Calu3 (cell line): ENCODE results near the gene BCL7A. TPM values are rescaled to one million over a fixed set of nuclear protein-coding genes. Genes with fewer than 3 reads are reported as not detected.

Source experiments
- BruUV-seq: library from RNA; stranded (reverse); fragments of 400-500 nt; replicated peaks from 2 replicates; lab custom pipeline; 2021; lab: Mats Ljungman, UMichigan
- CTCF ChIA-PET: fragments of 300-600 bp; sonication (Branson Sonifier 250); formaldehyde crosslinking; loops from one replicate; lab custom pipeline; 2022; ENCODE audit warnings: antibody characterized with exemption; lab: Charles Lee
- DNase-seq: peaks from one replicate; pipeline ENCODE4 v3.0.0; 2022
- H3K27ac Mint-ChIP-seq: one replicate; pipeline ENCODE4 v1.8.0; 2022; ENCODE audit warnings: mixed read lengths; ENCODE audit not compliant: unreplicated experiment
- H3K27me3 Mint-ChIP-seq: one replicate; pipeline ENCODE4 v1.8.0; 2022; ENCODE audit warnings: mixed read lengths; ENCODE audit not compliant: unreplicated experiment
- H3K36me3 Mint-ChIP-seq: one replicate; pipeline ENCODE4 v1.8.0; 2022; ENCODE audit warnings: mild to moderate bottlenecking, moderate library complexity, mixed read lengths; ENCODE audit not compliant: insufficient read depth, unreplicated experiment
- H3K4me1 Mint-ChIP-seq: one replicate; pipeline ENCODE4 v1.8.0; 2022; ENCODE audit warnings: mild to moderate bottlenecking, low read depth, mixed read lengths; ENCODE audit not compliant: unreplicated experiment
- H3K4me3 Mint-ChIP-seq: one replicate; pipeline ENCODE4 v1.8.0; 2022; ENCODE audit warnings: mild to moderate bottlenecking, low read depth, moderate library complexity, mixed read lengths; ENCODE audit not compliant: unreplicated experiment
- H3K9me3 Mint-ChIP-seq: one replicate; pipeline ENCODE4 v1.8.0; 2022; ENCODE audit warnings: low read depth, mixed read lengths; ENCODE audit not compliant: unreplicated experiment
- CTCF ChIP-seq: fragments of 200-600 bp; IDR thresholded peaks from one replicate; pipeline ENCODE4 v1.8.0; 2022; ENCODE audit warnings: antibody characterized with exemption; ENCODE audit not compliant: unreplicated experiment
- intact Hi-C: fragments of 100-400 bp; cut with micrococcal nuclease; formaldehyde crosslinking; loops from one replicate; pipeline ENCODE4 v1.10.0; 2022; ENCODE audit not compliant: unreplicated experiment
- total RNA-seq: library from RNA; stranded (reverse); gene quantifications from 2 replicates; pipeline ENCODE4 v1.2.3, GENCODE V29; 2022

The BCL7A gene
- total RNA-seq, 1 experiment from 2014 or later, result 21.0 TPM

GRCh38 chr12:122062832-122063693 is 41.4 kb downstream of the BCL7A start:
- Mint-ChIP-seq H3K27ac (peak overlapping the region; percentile 86), H3K36me3 (peaks cover 23% of the 10 kb centered on the region), H3K9me3 (no peaks in the 10 kb centered on the region), H3K4me3 (peak overlapping the region; percentile 45), H3K27me3 (no peaks in the 10 kb centered on the region), H3K4me1 (peaks cover 16% of the 10 kb centered on the region)
- BruUV-seq, result no TSS peak
- CTCF ChIA-PET, result interaction anchor here (0.7 to 1.7 kb wide), 11 partner anchors 9 to 128 kb away, joined by 3 to 11 read pairs (median 4); no protein-coding TSS in a partner anchor
- peak; percentile 65 for DNase-seq
- no peak for TF ChIP-seq CTCF
- intact Hi-C loops, result no loop called here

- BruUV-seq, result no TSS peak
- Mint-ChIP-seq H3K4me1 (peaks cover 16% of the 10 kb centered on the region), H3K9me3 (no peaks in the 10 kb centered on the region), H3K27me3 (no peaks in the 10 kb centered on the region), H3K4me3 (no peak overlapping the region), H3K27ac (peak overlapping the region; percentile 86), H3K36me3 (peaks cover 20% of the 10 kb centered on the region)
- CTCF ChIA-PET, result interaction anchor here (0.8 to 1.7 kb wide), 10 partner anchors 9 to 127 kb away, joined by 3 to 11 read pairs (median 4); no protein-coding TSS in a partner anchor
- intact Hi-C loops, result no loop called here
- no peak for TF ChIP-seq CTCF
- no peak for DNase-seq
Observed at GRCh38 chr12:122063694-122064024, 42.0 kb downstream of the BCL7A start.

- BruUV-seq, result TSS peak; percentile 16
Observed at GRCh38 chr12:122064025-122064777, 42.5 kb downstream of the BCL7A start.

More at GRCh38 chr12:122064025-122064777, 42.5 kb downstream of the BCL7A start:
- Mint-ChIP-seq H3K36me3 (peaks cover 20% of the 10 kb centered on the region), H3K27ac (peak overlapping the region; percentile 86), H3K27me3 (no peaks in the 10 kb centered on the region), H3K4me3 (no peak overlapping the region), H3K4me1 (peaks cover 16% of the 10 kb centered on the region), H3K9me3 (no peaks in the 10 kb centered on the region)
- peak; percentile 37 for TF ChIP-seq CTCF
- CTCF ChIA-PET, result interaction anchor here (0.8 to 1.7 kb wide), 6 partner anchors 10 to 126 kb away, joined by 3 to 5 read pairs (median 4); no protein-coding TSS in a partner anchor
- intact Hi-C loops, result no loop called here
- peak; percentile 66 for DNase-seq
